HepG2 (cell line): ENCODE results near the gene LYSMD1. TPM values are rescaled to one million over a fixed set of nuclear protein-coding genes. Genes with fewer than 3 reads are reported as not detected.

Experiments used
- ARNTL ChIP-seq: sonication (generic); formaldehyde crosslinking; IDR thresholded peaks from 2 replicates; pipeline ENCODE4 v1.4.0; 2020; ENCODE audit warnings: mild to moderate bottlenecking, missing genetic modification reagents
- CBX2 ChIP-seq, 2 experiments: fragments of 200-600 bp in 1 of 2; sonication (generic); formaldehyde crosslinking in 1 of 2; IDR thresholded peaks; 2 replicates each; pipeline versions ENCODE4 v1.7.0 to v1.8.1; 2018 to 2022; ENCODE audit warnings: low read depth in 2 of 2, low read length in 1 of 2, mild to moderate bottlenecking in 1 of 2, missing genetic modification reagents in 1 of 2
- CTCF ChIP-seq: sonication (generic); formaldehyde crosslinking; IDR thresholded peaks from 2 replicates; pipeline ENCODE4 v1.5.0; 2020; ENCODE audit warnings: mild to moderate bottlenecking, missing genetic modification reagents, moderate library complexity
- FOXK1 ChIP-seq: sonication (generic); formaldehyde crosslinking; IDR thresholded peaks from 2 replicates; pipeline ENCODE4 v1.4.0; 2020; ENCODE audit warnings: low read depth, missing genetic modification reagents, borderline replicate concordance
- GABPB1 ChIP-seq: IDR thresholded peaks from 2 replicates; pipeline ENCODE4 v1.6.1; 2016; ENCODE audit warnings: mild to moderate bottlenecking, missing genetic modification reagents, moderate library complexity, missing compliant biosample characterization
- NFAT5 ChIP-seq: sonication (generic); formaldehyde crosslinking; IDR thresholded peaks from 2 replicates; pipeline ENCODE4 v1.4.0; 2020; ENCODE audit warnings: missing genetic modification reagents
- POLR2A ChIP-seq, 2 experiments: IDR thresholded peaks; 2 replicates each; pipeline ENCODE4 v1.6.1; 2011; ENCODE audit warnings: low read depth in 2 of 2, low read length in 2 of 2, mild to moderate bottlenecking in 1 of 2, moderate library complexity in 1 of 2; ENCODE audit not compliant: insufficient read depth in 1 of 2
- SKI ChIP-seq: fragments of 450-650 bp; IDR thresholded peaks from one replicate; pipeline ENCODE4 v1.6.1; 2018; ENCODE audit warnings: mild to moderate bottlenecking; ENCODE audit not compliant: partially characterized antibody
- TAF1 ChIP-seq: sonication (generic); formaldehyde crosslinking; IDR thresholded peaks from 2 replicates; pipeline ENCODE4 v1.4.0; 2020; ENCODE audit warnings: missing genetic modification reagents
- ZBTB3 ChIP-seq: sonication (generic); formaldehyde crosslinking; IDR thresholded peaks from 2 replicates; pipeline ENCODE4 v1.4.0; 2020; ENCODE audit warnings: low read depth, mild to moderate bottlenecking, moderate library complexity, missing genetic modification reagents, borderline replicate concordance
- ZNF770 ChIP-seq: sonication (generic); formaldehyde crosslinking; IDR thresholded peaks from 2 replicates; pipeline ENCODE4 v1.5.0; 2020; ENCODE audit warnings: mild to moderate bottlenecking, missing genetic modification reagents
- polyA plus RNA-seq, 8 experiments: library from polyadenylated mRNA; depleted of rRNA in 3 of 8; stranded (reverse) in 7 of 8; unstranded in 1 of 8; fragments of >200 nt; fragmentation: Illumina TruSeq in 4 of 8; extraction: Trizol in 4 of 8; gene quantifications; 2 replicates each; pipeline versions ENCODE4 v1.2.1 to v1.2.3, GENCODE V29; 2011 to 2016; ENCODE audit warnings: low read depth in 4 of 8, missing spikeins in 1 of 8, mixed read lengths in 1 of 8; ENCODE audit not compliant: insufficient read depth in 1 of 8
- total RNA-seq, 5 experiments: library from RNA; depleted of rRNA; stranded (reverse); fragments of >200 nt; fragmentation: Illumina TruSeq; extraction: Trizol; gene quantifications; 2 replicates each; pipeline ENCODE4 v1.2.3, GENCODE V29; 2016; ENCODE audit warnings: low read depth in 1 of 5
- TF ChIP-seq, protein P1 (sequence below): sonication (generic); formaldehyde crosslinking; IDR thresholded peaks from 2 replicates; pipeline ENCODE4 v1.5.0; 2020; ENCODE audit warnings: missing genetic modification reagents
- TF ChIP-seq, protein P2 (sequence below): sonication (generic); formaldehyde crosslinking; IDR thresholded peaks from 2 replicates; pipeline ENCODE4 v1.8.0; 2022; ENCODE audit warnings: missing genetic modification reagents, mild to moderate bottlenecking, inconsistent platforms, borderline replicate concordance
- TF ChIP-seq, protein P3 (sequence below): sonication (generic); formaldehyde crosslinking; IDR thresholded peaks from 2 replicates; pipeline ENCODE4 v1.8.0; 2022; ENCODE audit warnings: missing genetic modification reagents, mild to moderate bottlenecking, borderline replicate concordance

The LYSMD1 gene
- total and polyA plus RNA-seq, 2 of the 13 experiments (the other 11 are each of a cell fraction or from before 2014, with no cell fraction given): 3.8 to 4.8 TPM

GRCh38 chr1:151146412-151147131, 19.1 kb downstream of the LYSMD1 start, which contains the start of gene SEMA6C (continued):
- TF ChIP-seq, protein P1, sequence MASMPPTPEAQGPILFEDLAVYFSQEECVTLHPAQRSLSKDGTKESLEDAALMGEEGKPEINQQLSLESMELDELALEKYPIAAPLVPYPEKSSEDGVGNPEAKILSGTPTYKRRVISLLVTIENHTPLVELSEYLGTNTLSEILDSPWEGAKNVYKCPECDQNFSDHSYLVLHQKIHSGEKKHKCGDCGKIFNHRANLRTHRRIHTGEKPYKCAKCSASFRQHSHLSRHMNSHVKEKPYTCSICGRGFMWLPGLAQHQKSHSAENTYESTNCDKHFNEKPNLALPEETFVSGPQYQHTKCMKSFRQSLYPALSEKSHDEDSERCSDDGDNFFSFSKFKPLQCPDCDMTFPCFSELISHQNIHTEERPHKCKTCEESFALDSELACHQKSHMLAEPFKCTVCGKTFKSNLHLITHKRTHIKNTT (CRISPR knock-in tag): peak; percentile 33; the same call in 1 of the 2 replicates
- TF ChIP-seq, protein P2, sequence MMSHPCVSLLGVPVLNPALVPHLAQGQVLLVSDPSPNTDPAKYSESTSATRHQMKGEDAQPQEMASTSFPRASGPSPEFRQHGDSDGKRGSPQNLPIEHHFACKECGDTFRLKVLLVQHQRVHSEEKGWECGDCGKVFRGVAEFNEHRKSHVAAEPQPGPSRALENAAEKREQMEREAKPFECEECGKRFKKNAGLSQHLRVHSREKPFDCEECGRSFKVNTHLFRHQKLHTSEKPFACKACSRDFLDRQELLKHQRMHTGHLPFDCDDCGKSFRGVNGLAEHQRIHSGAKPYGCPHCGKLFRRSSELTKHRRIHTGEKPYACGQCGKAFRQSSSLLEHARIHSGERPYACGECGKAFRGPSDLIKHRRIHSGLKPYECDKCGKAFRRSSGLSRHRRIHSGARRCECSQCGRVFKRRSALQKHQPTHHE: 0 out of 2 replicates have a peak, but pooled peaks have one; percentile 80
- TF ChIP-seq POLR2A (IDR thresholded peaks at IDR 0.05; ENCODE audit: insufficient read depth in 1 of 2, low read depth in 2 of 2, low read length in 2 of 2): peak; percentile 57 to 89; a peak in 3 of 4 replicates
- peak; percentile 81 for TF ChIP-seq TAF1 (CRISPR knock-in tag)
- TF ChIP-seq CTCF (CRISPR knock-in tag): 0 out of 2 replicates have a peak, but pooled peaks have one; percentile 2
- 0 out of 2 replicates have a peak, but pooled peaks have one; percentile 43 for TF ChIP-seq NFAT5 (CRISPR knock-in tag)
- no peak for TF ChIP-seq CBX2 (IDR thresholded peaks at IDR 0.05; ENCODE audit: low read depth, low read length)
- TF ChIP-seq CBX2 (CRISPR knock-in tag; IDR thresholded peaks at IDR 0.05; ENCODE audit: low read depth): no peak
- peak; percentile 59; the same call in 1 of the 2 replicates for TF ChIP-seq GABPB1
- no peak for TF ChIP-seq ARNTL (CRISPR knock-in tag)
- no peak for TF ChIP-seq ZBTB3
- TF ChIP-seq SKI: peak; percentile 52
- TF ChIP-seq FOXK1: peak; percentile 23
- TF ChIP-seq, protein P3, sequence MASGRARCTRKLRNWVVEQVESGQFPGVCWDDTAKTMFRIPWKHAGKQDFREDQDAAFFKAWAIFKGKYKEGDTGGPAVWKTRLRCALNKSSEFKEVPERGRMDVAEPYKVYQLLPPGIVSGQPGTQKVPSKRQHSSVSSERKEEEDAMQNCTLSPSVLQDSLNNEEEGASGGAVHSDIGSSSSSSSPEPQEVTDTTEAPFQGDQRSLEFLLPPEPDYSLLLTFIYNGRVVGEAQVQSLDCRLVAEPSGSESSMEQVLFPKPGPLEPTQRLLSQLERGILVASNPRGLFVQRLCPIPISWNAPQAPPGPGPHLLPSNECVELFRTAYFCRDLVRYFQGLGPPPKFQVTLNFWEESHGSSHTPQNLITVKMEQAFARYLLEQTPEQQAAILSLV (CRISPR knock-in tag): peak; percentile 45; the same call in 1 of the 2 replicates
- TF ChIP-seq ZNF770 (CRISPR knock-in tag): peak; percentile 91
